ENCODE results near the gene PEX13.
"Not testable (repeated sequence)": the region's sequence is repeated elsewhere in the genome, so short reads cannot be mapped to it uniquely, and the experiment has no call there.

The PEX13 gene

GRCh38 chr2:61023670-61024069, 6.2 kb downstream of the PEX13 start:
- ATAC-seq (ENCODE audit: insufficient read depth, low read depth): no peak
- DNase-seq: no peak
- no peaks in the 10 kb centered on the region for H3K9me3 ChIP-seq (ENCODE audit: insufficient read depth, low read length, severe bottlenecking)
- no peak overlapping the region for H2AFZ ChIP-seq (ENCODE audit: low read depth, low read length)
- no peak overlapping the region for H3K4me2 ChIP-seq (ENCODE audit: insufficient read depth, low read length)
- TF ChIP-seq, protein P1, sequence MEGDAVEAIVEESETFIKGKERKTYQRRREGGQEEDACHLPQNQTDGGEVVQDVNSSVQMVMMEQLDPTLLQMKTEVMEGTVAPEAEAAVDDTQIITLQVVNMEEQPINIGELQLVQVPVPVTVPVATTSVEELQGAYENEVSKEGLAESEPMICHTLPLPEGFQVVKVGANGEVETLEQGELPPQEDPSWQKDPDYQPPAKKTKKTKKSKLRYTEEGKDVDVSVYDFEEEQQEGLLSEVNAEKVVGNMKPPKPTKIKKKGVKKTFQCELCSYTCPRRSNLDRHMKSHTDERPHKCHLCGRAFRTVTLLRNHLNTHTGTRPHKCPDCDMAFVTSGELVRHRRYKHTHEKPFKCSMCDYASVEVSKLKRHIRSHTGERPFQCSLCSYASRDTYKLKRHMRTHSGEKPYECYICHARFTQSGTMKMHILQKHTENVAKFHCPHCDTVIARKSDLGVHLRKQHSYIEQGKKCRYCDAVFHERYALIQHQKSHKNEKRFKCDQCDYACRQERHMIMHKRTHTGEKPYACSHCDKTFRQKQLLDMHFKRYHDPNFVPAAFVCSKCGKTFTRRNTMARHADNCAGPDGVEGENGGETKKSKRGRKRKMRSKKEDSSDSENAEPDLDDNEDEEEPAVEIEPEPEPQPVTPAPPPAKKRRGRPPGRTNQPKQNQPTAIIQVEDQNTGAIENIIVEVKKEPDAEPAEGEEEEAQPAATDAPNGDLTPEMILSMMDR (IDR thresholded peaks at IDR 0.05; ENCODE audit: borderline replicate concordance, extremely low read depth, low read length, poor library complexity, severe bottlenecking): no peak
- TF ChIP-seq EZH2 (IDR thresholded peaks at IDR 0.05; ENCODE audit: borderline replicate concordance, low read depth, low read length, severe bottlenecking): no peak
- peaks cover 14% of the 10 kb centered on the region for H3K4me1 ChIP-seq (ENCODE audit: insufficient read depth, low read length)
- H3K27ac ChIP-seq (ENCODE audit: low read length): no peak overlapping the region
- H3K4me3 ChIP-seq (ENCODE audit: low read depth in 1 of 2, low read length in 2 of 2): no peak overlapping the region
- H4K20me1 ChIP-seq (ENCODE audit: insufficient read depth, low read length): peaks cover 6% of the 10 kb centered on the region; the same call in 1 of the 2 replicates
- peaks cover 28% of the 10 kb centered on the region for H3K36me3 ChIP-seq (ENCODE audit: insufficient read depth, low read length)
- peaks cover 82% of the 10 kb centered on the region for H3K79me2 ChIP-seq (ENCODE audit: insufficient read depth, low read length)
- no peaks in the 10 kb centered on the region for H3K27me3 ChIP-seq (ENCODE audit: insufficient read depth, low read length, poor library complexity)
- H3K9ac ChIP-seq (ENCODE audit: low read depth, low read length): no peak overlapping the region

GRCh38 chr2:61029533-61029932, 12.0 kb downstream of the PEX13 start:
- no peak for ATAC-seq (ENCODE audit: insufficient read depth, low read depth)
- TF ChIP-seq EZH2 (IDR thresholded peaks at IDR 0.05; ENCODE audit: borderline replicate concordance, low read depth, low read length, severe bottlenecking): no peak
- TF ChIP-seq, protein P1 (IDR thresholded peaks at IDR 0.05; ENCODE audit: borderline replicate concordance, extremely low read depth, low read length, poor library complexity, severe bottlenecking): no peak
- no peak overlapping the region for H3K4me2 ChIP-seq (ENCODE audit: insufficient read depth, low read length)
- H3K4me1 ChIP-seq (ENCODE audit: insufficient read depth, low read length): no peaks in the 10 kb centered on the region
- H3K36me3 ChIP-seq (ENCODE audit: insufficient read depth, low read length): peaks cover 43% of the 10 kb centered on the region
- H3K27ac ChIP-seq (ENCODE audit: low read length): no peak overlapping the region
- DNase-seq: no peak
- no peaks in the 10 kb centered on the region for H3K27me3 ChIP-seq (ENCODE audit: insufficient read depth, low read length, poor library complexity)
- no peak overlapping the region for H3K4me3 ChIP-seq (ENCODE audit: low read depth in 1 of 2, low read length in 2 of 2)
- no peak overlapping the region for H2AFZ ChIP-seq (ENCODE audit: low read depth, low read length)
- no peaks in the 10 kb centered on the region for H3K9me3 ChIP-seq (ENCODE audit: insufficient read depth, low read length, severe bottlenecking)
- H4K20me1 ChIP-seq (ENCODE audit: insufficient read depth, low read length): no peaks in the 10 kb centered on the region; the same call in 1 of the 2 replicates
- no peak overlapping the region for H3K9ac ChIP-seq (ENCODE audit: low read depth, low read length)
- H3K79me2 ChIP-seq (ENCODE audit: insufficient read depth, low read length): peaks cover 30% of the 10 kb centered on the region

- ATAC-seq (ENCODE audit: insufficient read depth, low read depth); H4K20me1 ChIP-seq (ENCODE audit: insufficient read depth, low read length); H3K9me3 ChIP-seq (ENCODE audit: insufficient read depth, low read length, severe bottlenecking); H3K27me3 ChIP-seq (ENCODE audit: insufficient read depth, low read length, poor library complexity); H2AFZ ChIP-seq (ENCODE audit: low read depth, low read length); H3K4me2 ChIP-seq (ENCODE audit: insufficient read depth, low read length); H3K4me1 ChIP-seq (ENCODE audit: insufficient read depth, low read length); DNase-seq; H3K27ac ChIP-seq (ENCODE audit: low read length); H3K4me3 ChIP-seq (ENCODE audit: low read depth in 1 of 2, low read length in 2 of 2); H3K79me2 ChIP-seq (ENCODE audit: insufficient read depth, low read length); H3K9ac ChIP-seq (ENCODE audit: low read depth, low read length): not testable (repeated sequence)
- peaks cover 43% of the 10 kb centered on the region for H3K36me3 ChIP-seq (ENCODE audit: insufficient read depth, low read length)
Observed at GRCh38 chr2:61034592-61034991, 17.1 kb downstream of the PEX13 start.

- not testable (repeated sequence) for H3K79me2 ChIP-seq (ENCODE audit: insufficient read depth, low read length); ATAC-seq (ENCODE audit: insufficient read depth, low read depth); H2AFZ ChIP-seq (ENCODE audit: low read depth, low read length); H3K4me3 ChIP-seq (ENCODE audit: low read depth in 1 of 2, low read length in 2 of 2); H3K27me3 ChIP-seq (ENCODE audit: insufficient read depth, low read length, poor library complexity); H3K4me1 ChIP-seq (ENCODE audit: insufficient read depth, low read length); H4K20me1 ChIP-seq (ENCODE audit: insufficient read depth, low read length); DNase-seq; H3K4me2 ChIP-seq (ENCODE audit: insufficient read depth, low read length); H3K27ac ChIP-seq (ENCODE audit: low read length); H3K9ac ChIP-seq (ENCODE audit: low read depth, low read length); H3K9me3 ChIP-seq (ENCODE audit: insufficient read depth, low read length, severe bottlenecking)
- peaks cover 37% of the 10 kb centered on the region for H3K36me3 ChIP-seq (ENCODE audit: insufficient read depth, low read length)
Observed at GRCh38 chr2:61036643-61037042, 19.1 kb downstream of the PEX13 start.

Data from DND-41 (cell line).